Activated naive CD4-positive, alpha-beta T cell treated with anti-CD3 and anti-CD28 coated beads, Interleukin-2, amount 50 U/mL, for 16 hours (primary cell): Measurements from ENCODE around the gene ACSM6.
A peak's percentile ranks its signal among the peaks of the same experiment; 100 is the strongest.
"Not testable (repeated sequence)": the region's sequence is repeated elsewhere in the genome, so short reads cannot be mapped to it uniquely, and the experiment has no call there.

Experiments used
- DNase-seq: peaks from one replicate; pipeline ENCODE4 v3.0.0-alpha.2; 2020

ACSM6 gene

GRCh38 chr10:95193944-95194343, at the start of gene ACSM6:
Gene ACSM6, plus strand, starts transcription at chr10:95194238. Its CDS starts 248 bp downstream, at chr10:95194486.
- no peak for DNase-seq

DNA sequence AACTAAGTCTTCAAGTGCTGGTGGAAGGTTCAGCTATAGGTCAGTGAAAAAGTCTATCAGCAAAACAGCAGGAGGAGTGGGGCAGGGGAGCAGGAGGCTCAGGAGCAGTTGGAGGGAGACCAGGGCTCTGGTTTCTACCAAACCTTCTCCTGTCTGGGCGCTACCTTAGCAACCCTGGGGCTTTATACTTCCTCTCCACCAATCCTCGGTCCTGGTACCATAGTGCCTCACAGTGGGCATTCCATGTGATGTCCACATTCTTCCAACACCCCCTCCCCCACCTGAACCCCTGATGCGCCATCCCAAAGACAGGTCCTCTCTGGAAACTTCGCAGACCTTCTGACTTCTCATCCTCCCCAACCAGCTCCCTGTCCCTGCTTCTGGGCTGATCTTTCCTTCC, 25.3 kb upstream of the ACSM6 start:
- no peak for DNase-seq

DNA sequence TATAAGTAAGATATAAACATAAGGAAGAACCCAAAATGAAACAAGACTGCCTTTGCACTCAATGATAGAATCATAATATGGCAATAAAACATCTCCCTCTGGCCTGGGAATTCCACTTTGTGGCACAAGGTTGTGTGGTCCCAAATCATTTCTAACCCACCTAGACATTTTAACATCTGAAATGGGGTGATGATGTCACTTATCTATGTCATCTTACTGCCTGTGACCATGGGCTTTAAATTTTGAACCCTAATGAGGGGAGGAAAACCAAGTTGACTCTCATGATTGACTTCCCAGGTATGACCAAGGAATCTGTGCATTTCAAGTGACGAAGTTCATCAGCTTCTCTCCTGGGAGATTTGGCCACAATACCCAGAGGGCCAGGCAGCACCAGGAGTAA, 24.5 kb upstream of the ACSM6 start:
- DNase-seq: no peak

GRCh38 chr10:95170790-95171189, 23.2 kb upstream of the ACSM6 start:
- no peak for DNase-seq

- DNase-seq: no peak
Measured at GRCh38 chr10:95171336-95171735, 22.7 kb upstream of the ACSM6 start.

DNA sequence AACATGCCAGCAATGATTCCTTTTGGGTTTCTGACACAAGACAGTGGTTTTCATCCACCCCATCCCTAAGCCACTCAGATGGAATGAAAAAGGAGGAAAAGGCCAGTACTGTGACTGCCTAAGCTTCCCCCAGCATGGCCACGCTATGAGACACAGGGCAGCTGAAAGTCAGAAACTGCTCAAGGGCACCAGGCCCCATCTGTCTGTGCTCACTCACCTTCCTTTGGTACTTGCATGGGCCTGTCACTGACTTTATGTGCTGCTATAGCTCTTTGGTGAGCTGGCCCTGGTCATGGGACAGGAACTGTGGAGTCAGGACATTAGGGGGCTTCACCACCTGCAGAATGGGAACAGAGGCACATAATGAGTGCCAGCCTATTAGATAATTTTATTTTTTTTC, 21.2 kb upstream of the ACSM6 start:
- no peak for DNase-seq

GRCh38 chr10:95176101-95176500, 17.9 kb upstream of the ACSM6 start:
- DNase-seq: no peak

- no peak for DNase-seq
Measured at GRCh38 chr10:95177429-95177828, 16.6 kb upstream of the ACSM6 start.

DNA sequence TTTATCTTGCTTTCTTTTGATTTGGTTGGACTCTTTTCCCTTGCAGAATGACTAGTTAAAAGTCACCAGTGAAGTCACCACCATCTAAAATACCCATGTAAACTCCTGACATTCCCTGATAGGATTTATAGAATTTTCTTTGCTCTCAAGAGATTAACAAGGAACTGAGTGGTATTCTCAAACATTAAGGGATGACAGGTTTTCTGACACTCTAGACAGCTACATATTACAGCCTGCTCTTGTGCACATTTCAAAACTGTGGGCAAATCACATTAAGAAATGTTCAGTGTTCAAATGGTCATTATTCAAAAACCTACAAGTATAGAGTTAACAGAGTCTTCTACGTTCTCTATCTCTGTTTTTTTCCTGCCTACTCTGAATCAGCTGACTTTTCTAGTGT, 15.8 kb upstream of the ACSM6 start:
- DNase-seq: no peak

DNA sequence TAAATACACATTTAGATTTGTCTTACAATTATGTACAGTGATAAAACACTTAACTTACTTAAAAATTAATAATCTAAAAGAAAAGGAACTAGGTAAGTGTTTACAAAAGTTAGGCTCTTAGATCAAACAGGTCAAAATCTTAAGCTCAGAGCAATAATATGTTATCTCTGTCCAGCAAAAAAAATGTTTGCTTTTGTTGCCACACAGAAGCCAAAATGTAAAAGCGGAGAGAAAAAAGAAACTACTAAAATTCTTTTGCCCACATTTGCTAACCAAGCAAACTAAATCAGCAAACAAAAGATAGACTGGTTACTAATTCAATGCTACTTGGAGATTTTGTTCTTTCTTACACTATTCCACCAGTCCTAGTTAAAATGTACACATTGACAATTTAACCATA, 15.2 kb upstream of the ACSM6 start:
- no peak for DNase-seq

- no peak for DNase-seq
Measured at GRCh38 chr10:95181726-95182125, 12.3 kb upstream of the ACSM6 start.

- DNase-seq: peak; percentile 56
Measured at GRCh38 chr10:95183271-95184230, 10.5 kb upstream of the ACSM6 start.

DNA sequence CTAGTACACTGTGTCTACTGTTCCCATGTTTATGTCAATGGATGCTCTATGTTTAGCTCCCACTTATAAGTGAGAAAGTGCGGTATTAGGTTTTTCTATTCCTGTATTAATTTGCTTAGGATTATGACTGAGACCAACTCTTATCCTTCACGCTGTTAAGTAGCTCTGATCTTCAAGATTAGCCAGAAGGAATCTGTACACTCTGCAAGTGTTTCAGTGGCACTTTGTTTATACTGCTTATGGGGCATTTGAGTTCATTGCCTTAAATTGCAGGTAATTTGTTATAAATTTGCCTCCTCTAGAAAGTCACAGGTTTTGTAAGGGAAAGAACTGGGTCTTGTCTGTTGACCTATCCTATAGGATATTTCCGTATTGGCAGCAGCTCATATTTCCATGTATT, 6.4 kb upstream of the ACSM6 start:
- no peak for DNase-seq

DNA sequence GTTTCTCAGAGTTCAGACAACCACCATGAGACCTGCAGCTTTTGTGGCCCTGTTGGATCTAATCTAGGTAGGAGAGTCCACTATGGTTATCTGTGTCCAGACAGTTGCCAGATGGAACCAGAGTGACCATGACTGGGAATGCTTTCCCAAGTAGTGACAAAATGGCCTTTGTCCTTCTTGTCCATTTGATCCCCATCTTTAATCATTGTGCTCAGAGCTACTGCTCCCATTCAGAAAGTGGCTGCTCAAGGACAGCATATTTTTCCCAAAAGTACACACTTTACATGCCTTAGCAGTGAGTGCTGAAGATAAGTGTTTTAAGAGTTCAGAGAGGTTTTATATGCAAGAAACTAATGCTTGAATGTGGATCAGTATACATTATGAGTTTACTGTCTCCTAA, 5.4 kb upstream of the ACSM6 start:
- DNase-seq: no peak

GRCh38 chr10:95196046-95196445, 2.0 kb downstream of the ACSM6 start:
- DNase-seq: no peak

GRCh38 chr10:95201736-95202135, 7.7 kb downstream of the ACSM6 start:
- DNase-seq: no peak

DNA sequence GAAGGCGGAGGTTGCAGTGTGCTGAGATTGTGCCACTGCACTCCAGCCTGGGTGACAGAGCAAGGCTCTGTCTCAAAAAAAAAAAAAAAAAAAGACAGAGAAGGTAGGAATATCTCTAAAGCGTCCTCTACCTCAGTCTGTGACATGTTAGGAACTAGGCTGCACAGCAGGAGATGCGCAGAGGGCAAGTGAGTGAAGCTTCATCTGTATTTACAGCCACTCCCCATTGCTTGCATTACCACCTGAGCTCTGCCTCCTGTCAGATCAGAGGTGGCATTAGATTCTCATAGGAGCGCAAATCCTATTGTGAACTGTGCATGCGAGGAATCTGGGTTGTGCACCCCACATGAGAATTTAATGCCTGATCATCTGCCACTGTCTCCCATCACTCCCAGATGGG, 8.8 kb downstream of the ACSM6 start:
- DNase-seq: not testable (repeated sequence)

DNA sequence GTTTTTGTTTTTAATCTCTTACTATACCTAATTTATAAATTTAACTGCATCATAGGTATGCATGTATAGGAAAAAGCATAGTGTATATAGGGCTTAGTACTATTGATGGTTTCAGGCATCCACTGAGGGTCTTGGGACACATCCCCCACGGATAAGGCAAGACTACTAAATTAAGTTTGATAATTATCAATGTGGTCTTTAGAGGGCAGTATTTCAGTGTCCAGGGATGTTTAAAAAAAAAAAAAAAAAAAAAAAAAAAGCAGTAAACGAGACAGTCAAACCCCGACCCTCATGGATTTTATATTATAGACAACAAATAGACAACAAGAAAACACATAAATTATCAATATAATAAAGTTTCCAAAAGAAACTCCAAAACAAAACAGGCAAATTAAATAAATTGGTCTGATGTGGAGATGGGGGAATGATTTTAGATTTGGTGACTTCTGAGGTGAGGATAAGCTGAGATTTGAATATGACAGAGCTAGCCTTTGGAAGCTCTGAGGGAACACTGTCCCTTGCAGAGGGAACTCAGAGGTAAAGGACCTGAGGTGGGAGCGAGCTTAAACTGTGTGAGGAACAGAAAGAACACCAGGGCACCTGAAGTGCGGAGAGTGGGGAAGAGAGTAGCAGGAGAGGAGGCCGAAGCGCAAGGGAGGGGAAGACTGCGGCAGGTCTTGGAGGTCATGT, 14.8 kb downstream of the ACSM6 start:
- no peak for DNase-seq

DNA sequence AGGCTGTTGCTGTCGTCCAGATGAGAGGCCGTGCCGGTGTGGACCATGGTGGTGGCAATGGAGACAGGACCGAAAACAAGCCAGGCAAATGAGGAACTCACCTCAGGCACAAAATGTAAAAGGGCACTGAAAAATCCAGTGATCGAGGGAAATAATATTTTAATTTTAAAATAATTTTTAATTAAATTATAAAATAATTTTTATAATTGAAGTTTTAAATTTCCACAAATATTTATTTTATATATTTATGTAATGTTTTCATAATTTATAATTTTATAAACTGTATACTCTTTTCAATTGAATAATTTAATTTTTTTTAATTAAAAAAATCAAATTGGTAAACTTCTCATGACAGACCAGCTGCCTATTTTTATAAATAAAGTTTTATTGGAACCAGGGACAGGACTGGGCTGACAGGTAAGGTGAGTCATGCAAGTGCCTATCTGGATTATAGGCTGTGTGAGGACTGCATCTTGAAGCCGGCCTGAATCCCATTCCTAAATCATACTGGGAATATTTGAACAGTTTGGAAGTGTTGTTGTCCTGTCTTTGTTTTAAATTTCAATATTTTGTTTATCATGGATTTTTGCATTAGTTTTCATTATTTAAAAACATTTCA, 15.6 kb downstream of the ACSM6 start:
- no peak for DNase-seq

DNA sequence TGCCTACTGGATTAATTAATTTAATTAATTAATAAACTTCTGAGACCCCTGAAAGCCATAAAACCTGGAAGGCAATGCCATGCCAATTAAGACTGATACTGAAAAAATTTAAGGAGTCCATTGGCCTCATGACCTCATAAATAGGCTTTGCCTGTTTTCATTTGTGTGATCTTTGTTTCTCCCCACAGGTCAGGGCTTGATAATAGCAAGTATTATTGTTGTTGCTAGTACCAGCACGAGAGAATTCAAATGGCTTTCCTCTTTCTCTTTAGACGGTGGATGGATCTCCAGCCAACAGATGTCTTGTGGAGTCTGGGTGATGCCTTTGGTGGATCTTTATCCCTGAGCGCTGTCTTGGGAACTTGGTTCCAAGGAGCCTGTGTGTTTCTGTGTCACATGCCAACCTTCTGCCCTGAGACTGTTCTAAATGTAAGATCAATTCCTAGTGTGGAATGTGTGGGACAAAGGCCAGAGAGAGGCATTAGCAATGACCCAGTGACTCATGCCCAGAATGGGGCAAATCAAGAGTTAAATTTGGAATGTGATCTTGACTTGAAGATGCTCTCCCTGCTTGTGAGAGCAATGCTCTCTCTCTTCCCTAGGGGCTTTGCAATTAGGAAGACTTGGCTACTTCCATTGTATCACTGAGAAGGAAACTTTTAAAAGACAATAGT, 17.7 kb downstream of the ACSM6 start:
- no peak for DNase-seq

GRCh38 chr10:95214369-95214768, 20.3 kb downstream of the ACSM6 start:
- no peak for DNase-seq

DNA sequence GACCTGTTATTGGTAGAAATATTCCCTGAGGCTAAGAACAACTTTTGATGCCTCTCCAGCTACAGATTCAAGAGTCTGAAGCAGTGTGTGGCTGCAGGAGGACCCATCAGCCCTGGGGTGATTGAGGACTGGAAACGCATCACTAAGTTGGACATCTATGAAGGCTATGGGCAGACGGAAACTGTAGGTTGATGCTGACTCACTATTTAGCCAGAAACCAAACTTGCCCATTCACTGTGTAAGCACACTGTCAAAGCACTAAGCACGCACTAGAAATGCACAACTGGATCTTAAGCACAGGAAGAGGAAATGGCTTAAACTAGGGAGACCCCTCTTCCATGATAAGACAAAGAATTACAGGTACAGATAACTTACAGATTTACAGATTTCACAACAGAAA, 20.8 kb downstream of the ACSM6 start:
- no peak for DNase-seq

DNA sequence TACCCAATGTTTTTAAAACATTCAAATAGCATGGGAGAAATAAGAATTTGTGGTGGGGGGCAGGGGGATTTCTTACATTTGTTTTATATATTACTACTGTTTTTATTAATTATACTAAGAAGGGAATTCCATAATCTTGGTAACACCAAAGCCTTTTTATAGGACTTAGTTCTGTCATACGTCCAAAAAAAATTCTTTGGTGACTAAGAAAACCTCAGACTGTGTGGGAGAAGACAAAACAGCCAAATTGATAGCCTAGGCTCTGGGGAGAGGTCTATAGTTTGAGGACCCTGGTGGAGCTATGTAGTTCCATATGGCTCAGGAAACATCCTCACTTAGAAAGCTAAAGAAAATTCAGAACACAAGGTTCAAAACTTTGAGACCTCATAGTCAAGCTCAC, 23.4 kb downstream of the ACSM6 start:
- DNase-seq: no peak
